ENCODE data around the gene CLOCK.

Gene CLOCK

GRCh38 chr4:55543858-55544257 is 2.9 kb downstream of the CLOCK start:
- DNase-seq: peak; percentile 44

GRCh38 chr4:55540271-55540670 is 6.4 kb downstream of the CLOCK start:
- DNase-seq: no peak

- DNase-seq: peak; percentile 50
These were observed 7.1 kb downstream of the CLOCK start for GRCh38 chr4:55539658-55540057.

- DNase-seq: no peak
These were observed 8.2 kb downstream of the CLOCK start for GRCh38 chr4:55538531-55538930.

GRCh38 chr4:55534306-55534705 is 12.4 kb downstream of the CLOCK start:
- no peak for DNase-seq

- no peak for DNase-seq
These were observed 16.0 kb downstream of the CLOCK start for GRCh38 chr4:55530691-55531090.

- no peak for DNase-seq
These were observed 16.5 kb downstream of the CLOCK start for GRCh38 chr4:55530167-55530566.

- no peak for DNase-seq
These were observed 18.2 kb downstream of the CLOCK start for GRCh38 chr4:55528491-55528890.

- DNase-seq: peak; percentile 59
These were observed 21.7 kb downstream of the CLOCK start for GRCh38 chr4:55524844-55525571.

- no peak for DNase-seq
These were observed 28.3 kb downstream of the CLOCK start for GRCh38 chr4:55518442-55518841.

GRCh38 chr4:55517526-55518229 is 29.0 kb downstream of the CLOCK start:
- DNase-seq: no peak

GRCh38 chr4:55512922-55513571 is 33.7 kb downstream of the CLOCK start:
- peak; percentile 20 for DNase-seq

GRCh38 chr4:55512077-55512476 is 34.6 kb downstream of the CLOCK start:
- DNase-seq: no peak

GRCh38 chr4:55510685-55511084 is 36.0 kb downstream of the CLOCK start:
- no peak for DNase-seq

GRCh38 chr4:55509266-55509665 is 37.4 kb downstream of the CLOCK start:
- peak; percentile 9 for DNase-seq

- no peak for DNase-seq
These were observed 39.1 kb downstream of the CLOCK start for GRCh38 chr4:55507612-55508011.

- DNase-seq: peak; percentile 78
These were observed 43.5 kb downstream of the CLOCK start for GRCh38 chr4:55503169-55503568.

- no peak for DNase-seq
These were observed 46.6 kb downstream of the CLOCK start for GRCh38 chr4:55500072-55500471.

GRCh38 chr4:55499495-55499894 is 47.2 kb downstream of the CLOCK start:
- no peak for DNase-seq

GRCh38 chr4:55498051-55498450 is 48.7 kb downstream of the CLOCK start:
- DNase-seq: peak; percentile 16

GRCh38 chr4:55491486-55491885 is 55.2 kb downstream of the CLOCK start:
- peak; percentile 57 for DNase-seq

GRCh38 chr4:55488716-55489115 is 58.0 kb downstream of the CLOCK start:
- DNase-seq: no peak

GRCh38 chr4:55485821-55486220 is 60.9 kb downstream of the CLOCK start:
- DNase-seq: no peak

- DNase-seq: no peak
These were observed 63.4 kb downstream of the CLOCK start for GRCh38 chr4:55483315-55483714.

Measured in fibroblast of skin of scalp (primary cell).